ENCODE results near the gene EPB41L1. TPM values are rescaled to one million over a fixed set of nuclear protein-coding genes. Genes with fewer than 3 reads are reported as not detected.

EPB41L1 gene
- total RNA-seq, 4 donors from 2014 or later: 29.2 to 49.3 (median 35.4) TPM

- Histone ChIP-seq H3K27ac (no peak overlapping the region), H3K9me3 (no peaks in the 10 kb centered on the region), H3K36me3 (peaks cover 0 to 87% of the 10 kb centered on the region in 2 donors), H3K4me3 (no peak overlapping the region), H3K4me1 (no peaks in the 10 kb centered on the region), H3K27me3 (no peaks in the 10 kb centered on the region)
- WGBS, 2 donors (ENCODE audit: low coverage in 1 of 2): 80 to 90% methylated on average over 1 to 2 of the region's 9 CpGs
- no peak for TF ChIP-seq EP300 (IDR thresholded peaks at IDR 0.05)
- TF ChIP-seq POLR2AphosphoS5 (IDR thresholded peaks at IDR 0.05): no peak
- no peak for TF ChIP-seq CTCF (IDR thresholded peaks at IDR 0.05)
- no peak for TF ChIP-seq POLR2A (IDR thresholded peaks at IDR 0.05)
- no peak for ATAC-seq
Observed at GRCh38 chr20:36179170-36179945, 24.8 kb downstream of the EPB41L1 start.

- ATAC-seq: no peak
- Histone ChIP-seq H3K27ac (no peak overlapping the region), H3K4me1 (no peaks in the 10 kb centered on the region), H3K4me3 (no peak overlapping the region), H3K36me3 (peaks cover 0 to 88% of the 10 kb centered on the region in 2 donors), H3K27me3 (no peaks in the 10 kb centered on the region), H3K9me3 (no peaks in the 10 kb centered on the region)
- no peak for TF ChIP-seq EP300 (IDR thresholded peaks at IDR 0.05)
- no peak for TF ChIP-seq POLR2AphosphoS5 (IDR thresholded peaks at IDR 0.05)
- no peak for TF ChIP-seq POLR2A (IDR thresholded peaks at IDR 0.05)
- TF ChIP-seq CTCF (IDR thresholded peaks at IDR 0.05): no peak
Observed at GRCh38 chr20:36180323-36180722, 25.8 kb downstream of the EPB41L1 start.

GRCh38 chr20:36181934-36182603, 27.5 kb downstream of the EPB41L1 start:
- no peaks in the 10 kb centered on the region for H3K27me3 ChIP-seq
- H3K4me3 ChIP-seq: no peak overlapping the region
- no peak for ATAC-seq
- H3K4me1 ChIP-seq: no peaks in the 10 kb centered on the region
- H3K27ac ChIP-seq: no peak overlapping the region
- WGBS, 2 donors (ENCODE audit: low coverage in 1 of 2): 89 to 93% methylated on average over 3 to 5 of the region's 8 CpGs
- TF ChIP-seq POLR2AphosphoS5 (IDR thresholded peaks at IDR 0.05): no peak
- TF ChIP-seq CTCF (IDR thresholded peaks at IDR 0.05): no peak
- no peak for TF ChIP-seq POLR2A (IDR thresholded peaks at IDR 0.05)
- TF ChIP-seq EP300 (IDR thresholded peaks at IDR 0.05): no peak
- H3K36me3 ChIP-seq: peaks cover 0 to 82% of the 10 kb centered on the region in 2 donors
- no peaks in the 10 kb centered on the region for H3K9me3 ChIP-seq

- H3K4me3 ChIP-seq: no peak overlapping the region
- WGBS, 2 donors (ENCODE audit: low coverage in 1 of 2): 63% methylated on average over 5 of the region's 6 CpGs; no CpG with 5 or more reads in 1 of the 2 donors
- no peaks in the 10 kb centered on the region for H3K27me3 ChIP-seq
- no peaks in the 10 kb centered on the region for H3K9me3 ChIP-seq
- ATAC-seq: no peak
- H3K4me1 ChIP-seq: no peaks in the 10 kb centered on the region
- TF ChIP-seq EP300 (IDR thresholded peaks at IDR 0.05) (no peak), POLR2A (IDR thresholded peaks at IDR 0.05) (no peak), POLR2AphosphoS5 (IDR thresholded peaks at IDR 0.05) (no peak), CTCF (IDR thresholded peaks at IDR 0.05) (no peak)
- no peak overlapping the region for H3K27ac ChIP-seq
- peaks cover 0 to 80% of the 10 kb centered on the region in 2 donors for H3K36me3 ChIP-seq
Observed at GRCh38 chr20:36182604-36183154, 28.1 kb downstream of the EPB41L1 start.
